NCI-H345 treated with DMSO at 0.1 percent for 48 hours (cell line): ENCODE data around the gene AXIN1.

Source experiments
- DNase-seq: peaks from one replicate; lab custom pipeline; 2025; ENCODE audit not compliant: unreplicated experiment; lab: John Stamatoyannopoulos, UW

AXIN1 gene

DNA sequence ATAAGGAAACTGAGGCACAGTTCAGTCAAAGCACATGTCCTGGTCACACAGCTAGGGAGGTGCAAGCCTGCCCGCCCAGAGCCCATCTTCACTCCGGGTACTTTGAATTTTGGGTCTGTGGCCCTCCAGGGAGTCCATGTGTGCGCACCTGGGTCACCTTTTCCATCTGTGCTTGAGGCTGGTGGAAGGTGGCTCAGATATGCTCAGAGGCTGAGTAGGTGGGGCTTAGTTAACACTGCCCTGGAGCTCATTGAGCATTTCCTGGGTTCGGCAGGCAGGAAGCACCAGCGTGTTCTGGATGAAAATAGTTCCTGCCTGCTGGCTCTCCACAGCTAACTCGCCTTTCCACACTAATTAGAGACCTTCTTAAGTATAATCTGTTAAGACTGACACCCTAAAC, 98.7 kb downstream of the AXIN1 start:
- no peak for DNase-seq

DNA sequence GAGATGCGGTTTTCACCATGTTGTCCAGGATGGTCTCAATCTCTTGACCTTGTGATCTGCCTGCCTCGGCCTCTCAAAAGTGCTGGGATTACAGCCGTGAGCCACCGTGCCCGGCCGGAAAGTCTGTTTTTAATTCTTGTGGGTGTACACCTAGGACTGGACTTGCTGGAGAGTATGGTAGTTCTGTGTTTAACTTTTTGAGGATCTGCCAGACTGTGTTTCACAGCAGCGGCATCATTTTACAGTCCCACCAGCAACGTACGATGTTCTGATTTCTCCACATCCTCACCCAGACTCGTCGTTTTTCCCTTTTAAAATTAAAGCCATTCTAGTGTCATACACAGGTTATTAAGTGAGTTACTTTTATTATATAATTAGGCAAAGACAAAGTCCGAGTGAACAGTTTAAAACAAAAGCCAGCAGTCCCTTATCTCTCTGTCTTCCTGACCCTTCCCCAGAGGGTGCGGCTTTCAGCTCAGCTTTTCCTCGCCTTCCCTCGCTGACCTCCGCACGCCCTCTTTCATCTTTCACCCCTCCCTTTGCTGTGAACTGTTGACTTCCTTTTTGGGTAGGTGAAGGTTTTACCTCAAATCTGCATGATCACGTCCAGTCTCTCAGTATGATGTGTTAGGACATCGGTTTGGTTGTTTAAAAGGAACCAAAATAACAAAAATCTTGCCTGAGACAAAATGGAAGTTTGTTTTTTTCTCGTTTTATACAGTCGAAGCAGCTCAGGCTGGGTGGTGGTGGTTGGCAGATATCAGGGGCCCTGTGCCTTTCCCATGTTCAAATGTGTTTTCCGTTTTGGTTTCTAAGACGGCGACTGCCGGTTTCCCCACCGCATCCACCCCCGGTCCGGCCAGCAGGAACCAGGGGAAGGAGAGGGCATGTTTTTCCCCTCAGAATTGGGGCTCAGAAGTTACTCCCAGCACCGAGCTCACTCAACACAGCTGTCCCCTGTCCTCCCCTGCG, 99.9 kb downstream of the AXIN1 start:
- DNase-seq: no peak

DNA sequence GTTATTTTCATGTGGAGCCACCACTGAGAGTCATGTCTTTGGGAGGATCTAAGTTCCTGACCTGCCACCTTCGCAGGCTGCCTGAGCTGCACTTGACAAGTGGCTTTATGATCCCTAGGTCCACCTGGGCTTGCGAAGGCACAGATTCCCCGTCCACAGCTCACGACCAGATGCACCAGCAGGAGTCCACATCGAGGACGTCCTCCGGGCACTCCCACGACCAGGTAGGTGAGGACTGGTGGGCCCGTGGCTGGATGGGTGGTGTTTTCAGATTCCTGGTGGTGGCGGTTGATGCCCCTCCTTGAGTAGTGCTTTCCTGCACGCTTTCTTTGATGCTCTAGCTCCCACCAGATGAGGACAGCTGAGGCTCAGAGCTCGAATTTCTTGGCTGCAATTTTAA, 103.1 kb downstream of the AXIN1 start:
- no peak for DNase-seq

DNA sequence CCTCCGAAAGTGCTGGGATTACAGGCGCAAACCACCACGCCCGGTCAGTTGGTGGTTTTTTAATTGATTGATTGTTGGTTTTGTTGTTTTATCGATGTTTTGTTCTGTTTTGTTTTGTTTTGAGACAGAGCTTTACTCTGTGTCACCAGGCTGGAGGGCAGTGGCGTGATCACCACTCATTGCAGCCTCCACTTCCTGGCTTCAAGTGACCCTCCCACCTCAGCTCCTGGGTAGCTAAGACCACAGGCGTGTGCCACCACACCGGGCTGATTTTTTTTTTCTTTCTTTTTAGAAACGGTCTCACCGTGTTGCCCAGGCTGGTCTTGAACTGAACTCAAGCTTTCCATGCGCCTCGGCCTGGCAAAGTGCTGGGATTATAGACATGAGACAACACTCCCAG, 105.5 kb downstream of the AXIN1 start:
- DNase-seq: no peak

DNA sequence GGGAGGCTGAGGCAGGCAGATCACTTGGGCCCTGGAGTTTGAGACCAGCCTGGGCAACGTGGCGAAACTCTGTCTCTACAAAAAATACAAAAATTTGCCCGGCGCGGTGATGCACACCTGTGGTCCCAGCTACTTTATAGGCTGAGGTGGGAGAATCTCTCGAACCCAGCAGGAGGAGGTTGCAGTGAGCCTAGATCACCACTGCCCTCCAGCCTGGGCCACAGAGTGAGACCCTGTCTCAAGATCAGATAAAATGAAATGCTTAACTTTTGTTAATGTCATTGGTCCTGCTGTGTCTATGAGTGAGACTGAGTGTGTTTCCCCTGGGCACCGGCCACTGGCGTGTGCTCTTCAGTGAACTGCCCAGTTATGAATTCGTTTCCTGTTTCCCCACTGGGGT, 107.4 kb downstream of the AXIN1 start:
- no peak for DNase-seq

DNA sequence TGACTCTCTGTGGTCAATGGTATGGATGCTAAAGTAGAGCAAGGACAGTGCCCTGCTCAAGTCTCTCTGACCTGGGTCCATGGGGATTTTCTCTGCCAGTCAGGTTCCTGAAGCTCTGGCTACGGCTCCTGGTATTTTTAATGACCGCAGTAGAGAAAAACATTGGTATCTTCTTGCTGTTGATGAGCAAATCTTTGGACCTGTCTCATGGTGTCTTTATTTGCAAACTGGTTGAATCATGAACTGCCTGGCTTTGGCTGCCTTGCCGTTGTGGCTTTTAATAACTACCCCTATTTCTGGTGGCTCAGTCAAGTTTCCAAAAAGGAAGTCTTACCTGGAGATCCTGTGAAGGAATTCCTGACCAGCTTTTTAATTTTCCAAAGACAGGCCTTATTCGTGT, 109.2 kb downstream of the AXIN1 start:
- no peak for DNase-seq

DNA sequence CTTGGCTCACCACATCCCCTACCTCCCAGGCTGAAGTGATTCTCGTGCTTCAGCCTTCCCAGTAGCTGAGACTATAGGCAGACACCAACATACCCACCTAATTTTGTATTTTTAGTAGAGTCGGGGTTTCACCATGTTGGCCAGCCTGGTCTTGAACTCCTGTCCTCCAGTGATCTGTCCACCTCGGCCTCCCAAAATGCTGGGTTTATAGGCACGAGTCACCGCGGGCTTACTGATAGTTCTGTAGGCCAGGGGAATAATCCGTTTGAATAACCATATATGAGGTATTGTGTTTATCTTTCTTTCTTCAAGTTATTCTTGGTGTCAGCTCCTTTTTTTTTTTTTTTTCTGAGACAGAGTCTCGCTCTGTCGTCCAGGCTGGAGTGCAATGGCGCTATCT, 110.2 kb downstream of the AXIN1 start:
- no peak for DNase-seq

DNA sequence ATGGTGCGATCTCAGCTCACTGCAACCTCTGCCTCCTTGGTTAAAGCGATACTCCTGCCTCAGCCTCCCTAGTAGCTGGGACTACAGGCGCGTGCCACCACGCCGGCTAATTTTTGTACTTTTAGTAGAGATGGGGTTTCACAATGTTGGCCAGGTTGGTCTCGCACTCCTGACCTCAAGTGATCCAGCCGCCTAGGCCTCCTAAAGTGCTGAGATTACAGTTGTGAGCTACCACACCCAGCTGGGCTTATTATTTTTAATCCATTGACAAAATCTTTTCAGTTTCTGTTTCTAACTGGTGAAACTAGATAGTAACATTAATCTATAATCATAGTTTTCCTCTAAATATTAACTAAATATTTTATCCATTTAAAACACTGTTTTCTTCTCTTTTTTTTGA, 112.0 kb downstream of the AXIN1 start:
- DNase-seq: no peak

DNA sequence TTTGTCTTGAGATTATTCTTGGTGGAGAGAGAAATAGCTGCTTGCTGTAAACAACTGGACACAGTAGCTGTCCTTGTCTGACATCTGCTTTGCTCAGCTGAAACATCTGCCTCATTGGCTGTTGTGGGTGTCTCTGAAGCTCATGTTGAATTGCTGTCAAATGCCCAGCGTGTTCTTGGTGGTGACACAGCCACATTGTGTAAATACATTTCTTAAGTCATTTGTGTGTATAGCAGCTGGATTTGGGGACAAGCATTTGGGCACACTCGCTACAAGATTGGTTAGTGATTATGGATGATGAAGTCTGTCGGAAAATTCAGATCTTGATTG, 112.6 kb downstream of the AXIN1 start:
- no peak for DNase-seq
